Aorta (tissue), 5 donors: ENCODE results near the gene GABARAP. TPM values are rescaled to one million over a fixed set of nuclear protein-coding genes. Genes with fewer than 3 reads are reported as not detected.
A peak's percentile ranks its signal among the peaks of the same experiment; 100 is the strongest.

Experiments used
- ATAC-seq: fragments of 200-7000 bp; cut with Tn5 transposase; one replicate; pipeline ENCODE4 v1.9.1; 2022; ENCODE audit warnings: moderate library complexity; ENCODE audit not compliant: low FRiP score
- DNase-seq, 2 donors: peaks; one replicate each; pipeline ENCODE4 v3.0.0-alpha.2; 2020
- H3K27ac ChIP-seq, 2 donors: one replicate each; pipeline ENCODE4 v1.5.1; 2013; ENCODE audit warnings: low read length in 2 of 2, mild to moderate bottlenecking in 2 of 2, moderate library complexity in 2 of 2, control low read depth in 1 of 2, inconsistent platforms in 1 of 2, low read depth in 1 of 2
- H3K27me3 ChIP-seq, 2 donors: one replicate each; pipeline ENCODE4 v1.6.1; 2013; ENCODE audit warnings: control low read depth in 1 of 2, low read length in 1 of 2, mild to moderate bottlenecking in 1 of 2, moderate library complexity in 1 of 2; ENCODE audit not compliant: insufficient read depth in 2 of 2, control insufficient read depth in 1 of 2
- H3K36me3 ChIP-seq, 2 donors: one replicate each; pipeline ENCODE4 v1.6.1; 2013; ENCODE audit warnings: control low read depth in 1 of 2, low read length in 1 of 2, mild to moderate bottlenecking in 1 of 2; ENCODE audit not compliant: insufficient read depth in 2 of 2, control insufficient read depth in 1 of 2
- H3K4me1 ChIP-seq, 2 donors: one replicate each; pipeline ENCODE4 v1.6.1; 2013; ENCODE audit warnings: low read length in 2 of 2, control low read depth in 1 of 2, mild to moderate bottlenecking in 1 of 2, moderate library complexity in 1 of 2; ENCODE audit not compliant: insufficient read depth in 2 of 2, control insufficient read depth in 1 of 2
- H3K4me3 ChIP-seq, 2 donors: one replicate each; pipeline ENCODE4 v1.5.1; 2013; ENCODE audit warnings: low read length in 2 of 2, control low read depth in 1 of 2, mild to moderate bottlenecking in 1 of 2
- H3K9me3 ChIP-seq: one replicate; pipeline ENCODE4 v1.6.1; 2013; ENCODE audit warnings: mild to moderate bottlenecking, low read length; ENCODE audit not compliant: control insufficient read depth
- WGBS, 2 donors: extraction: QIAGEN DNeasy Blood & Tissue Kit; methylation state at CpG; one replicate each; pipeline ENCODE4 v1.1.7; 2013; 5-methylcytosine and 5-hydroxymethylcytosine counted together
- intact Hi-C, 2 donors: fragments of 100-400 bp; cut with DNase I; formaldehyde crosslinking; loops; one replicate each; pipeline versions ENCODE4 v1.14.2 to v1.15.0; 2022
- polyA plus RNA-seq, 2 donors: library from polyadenylated mRNA; stranded (reverse); fragments of 200-250 nt; gene quantifications; one replicate each; pipeline ENCODE4 v1.2.3, GENCODE V29; 2013
- total RNA-seq, 2 donors: library from RNA; stranded (reverse); fragmentation: NEBNext Ultra II Directional; extraction: Animal tissue kit (Norgen Biotek cat#: 25700); gene quantifications; one replicate each; pipeline ENCODE4 v1.2.1, GENCODE V29; 2021
- donor health status: healthy with polysubstance abuse.
- donor health status: Bipolar disorder and iron deficiency.
- donor health status: DM: no; HTN: no; CAD: no.
- donor health status: DM: no; HTN: no; CAD: no.
- donor health status: DM: yes; HTN: yes; CAD: no.

Gene GABARAP
- total and polyA plus RNA-seq, 4 donors: 405 to 895 (median 615) TPM

DNA sequence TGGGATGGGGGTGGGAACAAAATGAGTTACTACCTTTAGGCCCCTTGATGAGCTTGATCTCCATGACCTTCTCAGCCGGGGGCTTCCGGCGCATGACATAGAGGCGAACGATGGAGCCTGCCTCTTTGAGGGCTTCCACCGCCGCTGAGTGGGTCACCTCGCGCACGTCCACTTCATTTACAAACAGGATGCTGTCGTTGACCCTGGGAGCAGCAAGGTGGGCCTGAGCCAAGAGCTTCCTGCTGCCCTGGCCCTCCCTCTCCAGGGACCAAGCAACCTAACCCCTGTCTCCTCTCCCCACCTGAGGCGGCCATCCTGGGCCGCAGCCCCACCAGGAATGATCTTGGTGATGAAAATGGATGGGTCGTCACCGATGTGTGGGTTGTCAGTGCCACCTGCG lies 38.9 kb downstream of the GABARAP start:
- Histone ChIP-seq H3K9me3 (no peaks in the 10 kb centered on the region), H3K27ac (no peak overlapping the region), H3K4me1 (no peaks in the 10 kb centered on the region), H3K4me3 (no peak overlapping the region), H3K36me3 (peaks cover 0 to 2% of the 10 kb centered on the region in 2 donors), H3K27me3 (no peaks in the 10 kb centered on the region)
- ATAC-seq (no peak), DNase-seq (no peak)
- 93 to 95% methylated on average over 16 of the region's 16 CpGs for WGBS, 2 donors
- intact Hi-C loops: no loop called here

DNA sequence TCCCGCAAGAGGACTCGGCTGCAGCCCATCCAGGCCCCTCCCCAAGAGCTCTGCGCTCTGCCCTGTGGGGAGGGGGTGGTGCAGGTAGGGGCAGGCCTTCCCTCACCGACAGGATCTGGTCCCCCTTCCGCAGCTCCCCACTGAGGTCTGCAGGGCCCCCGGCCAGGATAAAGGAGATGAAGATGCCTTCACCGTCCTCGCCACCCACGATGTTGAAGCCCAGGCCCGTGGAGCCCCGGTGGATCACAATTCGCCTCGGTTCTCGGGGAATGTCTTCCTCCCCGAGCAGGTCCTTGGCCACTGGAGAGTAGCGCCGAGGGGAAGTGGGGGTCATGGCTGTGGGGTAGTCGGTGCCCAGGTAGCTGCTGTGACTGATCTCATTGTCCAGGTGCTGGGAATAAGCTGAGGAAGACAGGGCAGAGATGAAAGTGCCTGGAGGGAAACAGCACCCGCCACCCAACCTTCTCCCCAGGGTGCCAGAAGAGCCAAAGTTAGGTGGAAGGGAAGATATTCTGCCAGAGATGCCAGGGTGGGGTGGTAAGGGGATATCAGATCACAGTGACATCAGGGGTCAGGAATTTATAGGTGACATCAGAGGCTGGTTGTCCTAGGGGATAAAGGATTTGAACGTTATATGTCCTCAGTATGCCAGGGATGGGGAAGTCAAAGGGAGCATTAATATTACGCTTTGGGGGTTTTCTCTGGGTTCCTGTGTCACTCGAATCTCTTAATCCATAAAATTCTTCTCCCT lies 45.4 kb downstream of the GABARAP start:
- intact Hi-C loops: no loop called here
- WGBS, 2 donors: 90 to 91% methylated on average over 22 of the region's 22 CpGs
- Histone ChIP-seq H3K27me3 (no peaks in the 10 kb centered on the region), H3K9me3 (no peaks in the 10 kb centered on the region), H3K36me3 (no peaks in the 10 kb centered on the region), H3K4me3 (no peak overlapping the region), H3K4me1 (no peaks in the 10 kb centered on the region), H3K27ac (no peak overlapping the region)
- ATAC-seq (no peak), DNase-seq (no peak)

DNA sequence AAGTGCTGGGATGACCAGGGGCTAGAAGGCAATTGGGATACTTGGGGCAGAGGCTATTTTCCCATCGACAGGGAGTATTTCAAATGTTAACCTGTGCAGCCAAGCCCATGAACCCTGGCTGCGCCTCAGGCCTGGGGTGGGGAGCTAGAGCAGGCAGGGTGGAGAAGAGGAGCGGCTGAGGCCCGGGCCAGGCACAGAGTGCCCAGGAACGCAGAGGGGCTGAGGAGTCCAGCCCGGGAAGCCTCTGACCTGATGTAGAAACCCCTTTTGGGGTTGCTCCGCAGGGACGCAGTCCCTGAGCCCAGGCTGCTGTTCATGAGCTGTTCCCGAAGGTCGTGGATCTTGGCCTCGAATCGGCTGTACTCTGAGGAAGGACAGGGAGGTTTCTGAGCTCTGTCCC lies 46.3 kb downstream of the GABARAP start:
- intact Hi-C loops: no loop called here
- H3K9me3 ChIP-seq: no peaks in the 10 kb centered on the region
- H3K4me3 ChIP-seq: no peak overlapping the region
- no peaks in the 10 kb centered on the region for H3K4me1 ChIP-seq
- no peak overlapping the region for H3K27ac ChIP-seq
- H3K27me3 ChIP-seq: no peaks in the 10 kb centered on the region
- no peak for ATAC-seq
- H3K36me3 ChIP-seq: no peaks in the 10 kb centered on the region
- 93 to 96% methylated on average over 12 of the region's 12 CpGs for WGBS, 2 donors
- DNase-seq: no peak

DNA sequence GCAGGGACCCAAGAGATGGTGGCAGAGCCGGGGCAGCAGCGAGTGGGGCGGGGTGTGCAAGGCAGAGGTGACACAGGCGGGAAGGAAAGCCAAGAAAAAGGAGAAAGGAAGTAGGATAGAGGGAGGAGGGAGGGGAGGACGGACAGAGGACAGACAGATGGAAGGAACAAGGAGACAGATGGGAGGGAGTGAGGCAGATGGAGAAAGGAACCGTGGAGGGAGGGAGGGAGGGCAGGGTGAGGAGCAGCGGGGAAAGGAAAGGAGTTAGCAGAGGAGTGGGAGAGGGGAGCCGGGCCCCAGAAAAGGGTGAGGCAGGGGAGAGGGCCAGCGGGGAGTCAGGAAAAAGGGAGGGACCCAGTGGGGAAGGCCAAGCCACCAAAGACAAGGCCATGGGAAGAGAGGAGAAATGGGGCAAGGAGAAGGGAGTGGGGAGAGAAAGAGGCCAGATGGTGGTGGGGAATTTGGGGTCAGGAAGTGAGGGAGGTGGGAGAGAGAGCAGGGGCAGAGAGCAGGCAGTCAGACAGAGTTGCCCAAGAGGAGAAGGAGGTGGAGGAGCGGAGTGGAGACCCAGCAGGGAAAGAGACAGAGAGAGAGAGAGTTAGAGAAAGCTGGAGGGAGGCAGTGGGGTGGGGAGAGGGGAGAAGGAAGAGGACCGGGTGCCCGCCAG lies 49.8 kb downstream of the GABARAP start:
- no peak overlapping the region for H3K4me3 ChIP-seq
- DNase-seq: peak in 1 of 2 donors; percentile 43
- intact Hi-C loops: no loop called here

DNA sequence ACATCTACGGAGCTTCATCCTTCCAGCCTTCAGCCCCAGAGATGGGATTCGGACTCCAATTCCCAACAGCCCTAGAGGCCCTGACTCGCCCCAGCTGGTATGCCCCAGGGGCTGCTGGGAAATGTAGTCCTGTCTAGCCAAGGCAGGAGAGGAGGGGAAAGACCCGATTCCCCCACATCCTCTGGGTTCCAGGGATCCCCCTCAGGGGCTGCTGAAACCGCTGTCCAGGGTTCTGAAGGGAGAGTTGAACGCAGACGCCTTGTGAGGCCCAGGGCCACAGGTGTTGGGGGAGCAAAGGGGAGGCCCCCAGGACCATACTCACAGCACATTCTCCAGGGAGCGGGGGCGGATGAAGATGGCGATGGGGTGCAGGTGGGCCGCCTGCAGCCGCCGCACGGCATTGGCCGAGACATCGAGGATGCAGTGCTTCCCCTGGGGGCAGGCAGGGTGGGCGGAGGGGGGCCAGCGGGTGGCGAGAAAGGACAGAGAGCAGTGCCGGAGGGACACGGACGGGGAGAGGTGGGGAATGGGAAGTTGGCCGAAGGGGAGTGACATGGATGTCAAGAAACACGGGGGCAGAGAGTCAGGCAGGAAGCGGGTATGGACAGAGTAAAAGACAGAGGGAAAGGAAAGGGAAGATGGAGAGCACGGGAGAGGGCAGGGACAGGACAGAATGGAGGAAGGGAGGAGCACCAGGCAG lies 50.5 kb downstream of the GABARAP start:
- 74 to 75% methylated on average over 26 of the region's 26 CpGs for WGBS, 2 donors
- no peaks in the 10 kb centered on the region for H3K36me3 ChIP-seq
- intact Hi-C loops: no loop called here

More for the DNA sequence above, 49.8 kb downstream of the GABARAP start:
- 78 to 80% methylated on average over 12 of the region's 12 CpGs for WGBS, 2 donors
- no peaks in the 10 kb centered on the region for H3K9me3 ChIP-seq
- H3K36me3 ChIP-seq: no peaks in the 10 kb centered on the region
- H3K27ac ChIP-seq: no peak overlapping the region
- no peak for ATAC-seq
- no peaks in the 10 kb centered on the region for H3K27me3 ChIP-seq
- no peaks in the 10 kb centered on the region for H3K4me1 ChIP-seq

DNA sequence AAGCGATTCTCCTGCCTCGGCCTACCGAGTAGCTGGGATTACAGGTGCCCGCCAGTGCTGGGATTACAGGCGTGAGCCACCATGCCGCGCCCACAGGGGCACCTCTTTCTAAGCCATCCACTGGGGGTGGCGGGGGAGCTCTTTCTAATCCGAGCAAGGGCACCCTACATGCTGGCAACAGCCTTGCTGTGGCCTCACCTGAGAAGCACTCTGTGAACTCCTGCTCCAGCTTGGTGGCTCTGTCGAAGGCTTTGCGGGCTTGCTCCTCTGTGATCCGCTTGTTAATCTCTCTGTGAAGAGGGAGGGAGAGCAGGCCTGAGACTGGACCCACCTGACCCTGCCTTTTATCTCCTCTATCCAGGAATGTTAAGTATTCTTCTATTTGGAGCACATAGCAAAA lies 51.2 kb downstream of the GABARAP start:
- no peaks in the 10 kb centered on the region for H3K4me1 ChIP-seq
- no peaks in the 10 kb centered on the region for H3K9me3 ChIP-seq
- DNase-seq (peak in 1 of 2 donors; percentile 38), ATAC-seq (no peak)
- no peaks in the 10 kb centered on the region for H3K36me3 ChIP-seq
- no peaks in the 10 kb centered on the region for H3K27me3 ChIP-seq
- H3K4me3 ChIP-seq: no peak overlapping the region
- intact Hi-C loops: no loop called here
- 93 to 96% methylated on average over 11 to 12 of the region's 12 CpGs for WGBS, 2 donors
- H3K27ac ChIP-seq: no peak overlapping the region

More for the DNA sequence above, 50.5 kb downstream of the GABARAP start:
- no peak overlapping the region for H3K27ac ChIP-seq
- DNase-seq: peak; percentile 58 to 76
- H3K4me3 ChIP-seq: no peak overlapping the region
- no peaks in the 10 kb centered on the region for H3K4me1 ChIP-seq
- no peaks in the 10 kb centered on the region for H3K27me3 ChIP-seq
- H3K9me3 ChIP-seq: no peaks in the 10 kb centered on the region
- ATAC-seq: peak; percentile 50

DNA sequence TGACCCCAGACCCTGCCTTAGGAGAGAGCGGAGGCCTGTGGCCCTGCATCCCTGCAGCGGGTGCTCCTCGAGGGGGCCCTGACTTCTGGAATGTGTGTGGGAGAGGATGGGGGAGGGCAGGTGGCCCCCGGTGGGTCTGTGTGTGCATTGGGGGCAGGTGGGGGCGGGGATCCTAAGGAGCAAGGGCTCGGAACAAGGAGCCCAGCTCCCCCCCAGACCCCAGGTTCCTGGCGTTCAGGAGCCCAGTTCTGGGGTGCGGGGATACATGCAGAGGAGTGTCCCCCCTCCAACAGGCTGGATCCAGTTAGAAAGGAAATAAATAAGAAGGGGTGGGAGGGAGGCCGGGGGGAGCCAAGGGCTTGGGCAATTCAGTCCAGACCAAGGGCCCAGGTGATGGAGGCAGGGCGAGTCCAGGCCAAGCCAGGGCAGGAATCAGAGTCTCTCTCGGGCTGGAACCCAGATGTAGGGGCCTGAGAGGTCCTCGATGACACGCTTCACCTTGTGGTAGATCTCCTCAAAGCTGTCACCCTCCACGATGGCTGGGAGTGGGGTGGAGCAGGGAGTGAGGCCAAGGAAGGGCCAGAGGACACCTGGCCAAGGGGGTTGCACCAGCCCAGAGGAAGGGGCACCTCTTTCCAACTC lies 51.9 kb downstream of the GABARAP start:
- ATAC-seq (no peak), DNase-seq (peak in 1 of 2 donors; percentile 52)
- no peaks in the 10 kb centered on the region for H3K27me3 ChIP-seq
- H3K27ac ChIP-seq: no peak overlapping the region
- H3K4me1 ChIP-seq: no peaks in the 10 kb centered on the region
- H3K9me3 ChIP-seq: no peaks in the 10 kb centered on the region
- intact Hi-C loops: no loop called here
- 89 to 91% methylated on average over 14 of the region's 14 CpGs for WGBS, 2 donors
- H3K36me3 ChIP-seq: no peaks in the 10 kb centered on the region
- no peak overlapping the region for H3K4me3 ChIP-seq
